OCI-M2 (cell line): ENCODE data around the gene FBXO36.
A peak's percentile ranks its signal among the peaks of the same experiment; 100 is the strongest.

Source experiments
- DNase-seq: peaks from one replicate; lab custom pipeline; 2025; ENCODE audit not compliant: unreplicated experiment; lab: John Stamatoyannopoulos, UW

FBXO36 gene

GRCh38 chr2:229969921-229970320, 47.6 kb downstream of the FBXO36 start:
- no peak for DNase-seq

DNA sequence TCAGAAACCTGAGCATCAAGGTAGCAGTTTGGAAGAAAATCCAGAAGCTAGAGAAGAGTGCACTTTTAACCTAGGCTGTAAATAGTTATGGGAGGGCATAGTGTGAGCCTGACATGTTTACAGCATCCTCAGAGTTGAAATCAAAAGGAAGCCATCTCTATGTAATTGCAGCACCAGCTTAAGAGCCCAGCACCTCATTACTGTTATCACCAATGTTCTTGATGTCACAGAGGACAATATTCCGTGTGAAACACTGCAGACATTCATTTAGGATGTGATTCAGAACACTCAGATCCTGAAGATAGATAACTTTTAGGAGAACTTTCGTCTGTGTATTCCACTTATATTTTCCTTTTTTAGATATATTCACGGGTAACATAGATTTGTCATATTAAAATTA, 48.1 kb downstream of the FBXO36 start:
- DNase-seq, result no peak

DNA sequence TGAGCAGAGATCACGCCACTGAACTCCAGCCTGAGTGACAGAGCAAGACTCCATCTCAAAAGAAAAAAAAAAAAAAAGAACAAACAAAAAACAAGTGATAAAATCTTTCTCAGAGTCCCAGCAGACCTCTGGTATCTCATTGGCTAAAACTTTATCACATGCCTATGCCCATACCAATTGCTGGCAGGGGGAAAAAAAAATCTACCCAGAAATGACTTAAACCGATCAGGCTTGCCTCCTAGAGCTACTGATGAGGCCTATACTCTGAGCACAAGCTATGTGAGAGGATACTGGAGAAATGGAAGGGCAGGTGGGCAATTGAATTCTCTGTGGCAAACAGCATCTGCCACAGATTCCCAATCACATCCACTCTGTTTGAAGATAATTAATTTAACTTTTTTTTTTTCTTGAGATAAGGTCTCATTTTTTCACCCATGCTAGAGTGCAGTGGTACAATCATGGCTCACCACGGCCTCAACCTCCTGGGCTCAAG, 49.0 kb downstream of the FBXO36 start:
- DNase-seq, result no peak

- DNase-seq, result no peak
Measured at GRCh38 chr2:229974266-229974665, 52.0 kb downstream of the FBXO36 start.

DNA sequence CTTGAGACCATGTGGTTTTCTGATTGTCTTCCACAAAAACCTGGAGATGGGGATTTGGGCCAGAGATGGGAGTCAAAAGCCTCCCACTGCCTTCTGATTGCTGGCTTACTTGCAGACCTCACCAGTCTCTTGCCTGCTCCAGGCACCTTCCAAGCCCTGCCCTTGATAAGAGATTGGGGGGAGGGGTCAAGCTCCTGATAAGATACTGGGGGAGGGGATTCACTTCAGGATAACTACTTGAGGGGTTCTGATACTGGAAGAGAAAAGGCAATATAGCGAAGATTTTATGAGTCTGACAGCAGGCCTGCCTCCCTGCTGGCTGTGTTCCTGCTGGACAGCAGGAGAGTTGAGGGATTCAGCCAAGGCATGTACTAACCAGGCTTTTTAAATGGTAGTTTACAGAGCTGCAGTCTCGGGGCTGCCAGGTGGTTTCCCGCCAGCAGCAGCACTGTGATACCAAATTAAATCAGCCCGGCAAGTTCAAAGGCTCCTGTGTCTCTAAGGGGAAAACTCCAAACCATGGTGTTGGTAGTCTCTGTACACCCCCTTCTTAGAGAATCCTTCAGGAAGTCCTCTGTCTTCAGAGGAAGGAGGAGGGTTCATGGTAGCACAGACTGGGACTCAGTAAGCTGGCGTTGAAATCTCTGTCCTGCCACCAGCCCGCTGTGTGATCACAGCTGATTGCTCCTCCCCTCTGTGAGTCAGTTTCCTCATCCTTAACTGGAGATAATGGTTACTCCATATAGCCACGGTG, 58.3 kb downstream of the FBXO36 start:
- no peak for DNase-seq

- DNase-seq, result no peak
Measured at GRCh38 chr2:229993236-229993635, 70.9 kb downstream of the FBXO36 start.

DNA sequence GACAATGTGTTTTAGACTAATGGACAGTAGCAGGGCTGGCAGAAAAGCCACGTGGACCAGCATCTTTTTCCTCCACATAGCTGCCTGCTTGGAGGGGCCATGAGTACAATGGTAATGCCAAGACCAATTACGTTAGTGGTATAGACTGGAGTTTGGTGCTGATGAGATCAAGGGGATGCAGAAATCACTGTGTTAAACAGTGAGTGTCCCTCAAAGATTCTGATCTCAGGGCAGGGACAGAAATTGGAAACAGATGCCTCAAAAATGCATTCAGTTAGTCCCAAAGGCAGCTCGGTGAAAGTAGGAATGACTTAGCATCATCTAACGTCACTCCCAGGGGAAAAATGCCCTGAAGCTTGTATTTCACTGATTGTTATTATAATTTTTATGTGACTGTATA, 74.0 kb downstream of the FBXO36 start:
- DNase-seq, result no peak

- DNase-seq, result no peak
Measured at GRCh38 chr2:229997565-229997964, 75.3 kb downstream of the FBXO36 start.

GRCh38 chr2:230000118-230000841, 78.0 kb downstream of the FBXO36 start:
- no peak for DNase-seq

GRCh38 chr2:230007931-230008707, 85.8 kb downstream of the FBXO36 start:
- DNase-seq, result peak; percentile 41

DNA sequence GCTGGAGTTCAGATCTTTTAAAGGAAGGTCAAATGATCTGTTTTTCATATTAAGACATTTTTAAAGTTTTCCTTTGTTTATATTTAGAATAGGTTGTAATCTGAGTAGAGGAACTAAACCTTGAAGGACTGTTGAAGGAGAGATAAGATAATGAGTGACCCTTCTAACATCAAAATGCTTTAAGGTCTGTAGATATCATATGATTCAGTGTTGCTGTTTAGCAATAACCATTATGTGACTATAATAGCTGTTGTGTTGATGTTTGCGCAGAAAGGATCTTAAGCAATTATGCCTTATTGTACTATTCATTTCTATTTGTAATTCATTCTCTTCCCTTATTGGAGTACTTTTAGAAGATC, 86.4 kb downstream of the FBXO36 start:
- DNase-seq, result no peak

- DNase-seq, result no peak
Measured at GRCh38 chr2:230010501-230010900, 88.2 kb downstream of the FBXO36 start.

GRCh38 chr2:230011617-230012016, 89.3 kb downstream of the FBXO36 start:
- DNase-seq, result no peak

DNA sequence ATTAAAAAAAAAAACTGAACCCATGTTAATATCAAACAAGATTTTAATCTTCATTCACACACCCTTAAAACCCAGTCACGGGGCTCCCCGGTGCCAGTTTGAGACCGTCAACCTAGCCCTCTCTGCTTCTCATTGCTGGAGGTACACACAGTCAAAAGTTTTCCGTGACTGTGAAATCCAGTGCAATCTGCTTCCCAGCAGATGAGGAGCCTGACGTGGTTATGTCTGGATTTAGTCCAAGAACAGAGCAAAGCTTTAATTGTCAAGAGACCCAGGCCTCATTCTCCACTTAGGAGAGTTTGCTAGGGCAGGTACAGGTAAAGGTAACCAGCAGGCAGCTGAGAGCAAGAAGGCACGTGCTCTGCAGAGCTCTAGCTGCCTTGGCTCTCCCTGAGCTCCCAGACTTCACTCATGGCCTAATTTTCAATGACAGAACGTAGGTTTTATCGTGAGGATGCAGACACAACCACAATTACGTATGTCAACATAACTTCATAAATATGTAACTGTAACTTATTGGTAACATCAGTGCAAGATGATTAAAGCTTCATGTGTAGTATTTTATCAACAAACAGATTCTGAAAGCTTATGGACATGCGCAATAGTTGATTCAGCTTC, 90.1 kb downstream of the FBXO36 start:
- no peak for DNase-seq

- no peak for DNase-seq
Measured at GRCh38 chr2:230016844-230017243, 94.5 kb downstream of the FBXO36 start.

- no peak for DNase-seq
Measured at GRCh38 chr2:230018153-230018552, 95.8 kb downstream of the FBXO36 start.

- DNase-seq, result no peak
Measured at GRCh38 chr2:230019742-230020141, 97.4 kb downstream of the FBXO36 start.

DNA sequence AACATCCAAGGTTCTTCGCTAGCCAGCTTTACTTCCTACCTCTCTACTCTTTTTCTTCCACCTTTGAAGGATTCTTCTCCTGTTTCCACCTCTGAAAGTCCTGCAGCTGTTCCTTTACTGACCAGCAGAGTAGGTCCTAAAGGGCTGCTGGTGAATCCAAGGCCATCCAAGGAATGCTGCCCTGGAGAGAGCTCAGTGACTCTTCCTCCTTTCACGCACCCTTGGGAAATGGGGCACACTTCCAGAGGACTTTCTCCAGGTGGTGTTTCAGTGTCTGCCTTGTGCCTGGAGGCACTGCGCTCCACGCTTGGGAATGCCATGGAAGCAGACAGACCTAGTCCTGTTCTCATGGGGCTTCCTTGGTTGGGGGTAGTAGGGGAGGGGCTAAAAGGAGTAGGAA, 101.0 kb downstream of the FBXO36 start:
- DNase-seq, result no peak

DNA sequence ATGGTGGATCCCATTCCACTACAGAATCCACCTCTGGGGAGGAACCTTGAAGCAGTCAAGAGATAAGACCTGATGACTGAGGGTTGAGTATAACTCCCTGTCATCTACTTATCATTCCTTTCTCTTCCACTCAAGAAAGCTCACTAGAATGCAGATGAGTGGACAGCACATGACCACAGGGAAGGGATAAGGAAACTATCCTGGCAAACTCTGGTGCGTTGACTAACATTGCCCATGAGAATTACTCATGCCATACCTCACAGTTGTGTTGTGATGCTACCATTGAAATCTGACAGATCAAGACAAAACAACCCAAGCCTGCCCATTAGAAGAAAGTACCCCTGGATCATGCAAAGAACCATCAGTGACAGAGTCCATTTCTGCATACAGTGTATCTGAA, 119.9 kb downstream of the FBXO36 start:
- DNase-seq, result no peak

- DNase-seq, result no peak
Measured at GRCh38 chr2:230043025-230043424, 120.7 kb downstream of the FBXO36 start.

DNA sequence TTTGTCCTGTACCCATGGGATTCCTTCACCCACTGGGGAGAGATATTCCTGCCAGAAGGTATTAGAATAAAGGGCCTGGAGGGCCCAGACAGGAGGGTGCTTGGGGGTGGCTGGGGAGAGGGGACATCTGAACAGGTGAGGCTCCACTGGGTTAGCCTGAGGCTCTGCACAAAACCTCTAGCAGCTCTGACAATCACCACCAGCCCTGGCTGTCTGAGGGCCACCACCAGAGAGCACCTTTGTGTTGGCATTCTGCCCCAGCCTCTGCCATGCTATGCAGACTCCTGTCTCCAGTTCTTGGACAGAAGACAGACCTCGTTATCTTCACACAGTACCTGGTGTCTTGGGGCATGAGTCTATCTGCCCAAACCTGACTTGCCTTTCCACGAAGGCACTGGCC, 121.2 kb downstream of the FBXO36 start:
- DNase-seq, result no peak
